ENCODE data around the gene ADAMTSL1. TPM values are rescaled to one million over a fixed set of nuclear protein-coding genes. Genes with fewer than 3 reads are reported as not detected.

ADAMTSL1 gene
- total RNA-seq, 4 donors from 2014 or later = 2.8 to 26.4 (median 9.4) TPM

- Histone ChIP-seq H3K9me3 (no peaks in the 10 kb centered on the region), H3K4me1 (no peaks in the 10 kb centered on the region), H3K4me3 (no peak overlapping the region), H3K27me3 (no peaks in the 10 kb centered on the region), H3K36me3 (no peaks in the 10 kb centered on the region), H3K27ac (no peak overlapping the region)
- TF ChIP-seq CTCF (IDR thresholded peaks at IDR 0.05) = no peak
- TF ChIP-seq POLR2A (IDR thresholded peaks at IDR 0.05) = no peak
- DNase-seq = no peak
These were observed 143.8 kb downstream of the ADAMTSL1 start for GRCh38 chr9:18617759-18618158.

DNA sequence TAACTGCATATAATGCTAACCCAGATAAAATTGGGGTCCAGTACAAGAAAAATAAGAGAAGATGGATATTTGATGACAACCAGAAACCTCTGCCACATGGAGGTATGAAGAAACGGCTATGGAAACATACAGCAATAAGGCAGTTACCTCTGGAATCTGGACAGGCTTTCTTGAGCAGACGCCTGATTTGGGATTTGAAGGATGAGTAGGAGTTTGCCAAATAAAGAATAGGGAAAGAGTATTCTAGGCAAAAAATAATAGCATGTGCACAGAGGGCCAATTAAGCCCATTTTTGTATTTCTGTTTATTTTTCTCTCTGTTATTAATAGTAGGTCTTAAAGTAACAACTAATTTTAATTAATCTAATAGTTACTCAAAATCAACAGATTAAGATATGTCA, 144.9 kb downstream of the ADAMTSL1 start:
- no peaks in the 10 kb centered on the region for H3K9me3 ChIP-seq
- no peak for DNase-seq
- H3K4me1 ChIP-seq = no peaks in the 10 kb centered on the region
- no peak overlapping the region for H3K4me3 ChIP-seq
- no peaks in the 10 kb centered on the region for H3K36me3 ChIP-seq
- H3K27me3 ChIP-seq = no peaks in the 10 kb centered on the region
- H3K27ac ChIP-seq = no peak overlapping the region
- TF ChIP-seq CTCF (IDR thresholded peaks at IDR 0.05) = no peak
- TF ChIP-seq POLR2A (IDR thresholded peaks at IDR 0.05) = no peak

- no peaks in the 10 kb centered on the region for H3K9me3 ChIP-seq
- H3K27ac ChIP-seq = no peak overlapping the region
- no peaks in the 10 kb centered on the region for H3K27me3 ChIP-seq
- no peak for TF ChIP-seq POLR2A (IDR thresholded peaks at IDR 0.05)
- TF ChIP-seq CTCF (IDR thresholded peaks at IDR 0.05) = no peak
- no peaks in the 10 kb centered on the region for H3K36me3 ChIP-seq
- H3K4me3 ChIP-seq = no peak overlapping the region
- no peak for DNase-seq
- H3K4me1 ChIP-seq = no peaks in the 10 kb centered on the region
These were observed 148.4 kb downstream of the ADAMTSL1 start for GRCh38 chr9:18622186-18622836.

GRCh38 chr9:18623221-18624079, 149.5 kb downstream of the ADAMTSL1 start:
- no peak for DNase-seq
- no peak overlapping the region for H3K4me3 ChIP-seq
- H3K27me3 ChIP-seq = no peaks in the 10 kb centered on the region
- no peak overlapping the region for H3K27ac ChIP-seq
- no peaks in the 10 kb centered on the region for H3K36me3 ChIP-seq
- TF ChIP-seq POLR2A (IDR thresholded peaks at IDR 0.05) (no peak), CTCF (IDR thresholded peaks at IDR 0.05) (no peak)
- no peaks in the 10 kb centered on the region for H3K9me3 ChIP-seq
- no peaks in the 10 kb centered on the region for H3K4me1 ChIP-seq

GRCh38 chr9:18626046-18626698, 152.2 kb downstream of the ADAMTSL1 start:
- no peak for DNase-seq
- Histone ChIP-seq H3K36me3 (no peaks in the 10 kb centered on the region), H3K9me3 (no peaks in the 10 kb centered on the region), H3K27me3 (no peaks in the 10 kb centered on the region), H3K27ac (no peak overlapping the region), H3K4me3 (no peak overlapping the region), H3K4me1 (no peaks in the 10 kb centered on the region)
- TF ChIP-seq CTCF (IDR thresholded peaks at IDR 0.05) = no peak
- no peak for TF ChIP-seq POLR2A (IDR thresholded peaks at IDR 0.05)
